Smooth muscle cell (in vitro differentiated cells): ENCODE measurements around the gene NFATC2. TPM values are rescaled to one million over a fixed set of nuclear protein-coding genes. Genes with fewer than 3 reads are reported as not detected.

Experiments
- DNase-seq: peaks from one replicate; lab custom pipeline; 2025; ENCODE audit not compliant: unreplicated experiment; lab: John Stamatoyannopoulos, UW
- H2AFZ ChIP-seq: fragments of 200-600 bp; sonication (generic); 2 replicates; pipeline ENCODE4 v1.6.0; 2016; ENCODE audit warnings: antibody characterized with exemption, low read depth, mild to moderate bottlenecking
- H3F3A ChIP-seq: fragments of 200-600 bp; sonication (generic); 2 replicates; pipeline ENCODE4 v1.6.0; 2017; ENCODE audit warnings: antibody characterized with exemption, low read depth
- H3K27ac ChIP-seq: fragments of 200-600 bp; sonication (generic); 2 replicates; pipeline ENCODE4 v1.5.1; 2016; ENCODE audit warnings: low read depth, mild to moderate bottlenecking
- H3K27me3 ChIP-seq: fragments of 200-600 bp; sonication (generic); 2 replicates; pipeline ENCODE4 v1.6.1; 2016; ENCODE audit warnings: low read depth, mild to moderate bottlenecking
- H3K36me3 ChIP-seq: fragments of 200-600 bp; sonication (generic); 2 replicates; pipeline ENCODE4 v1.5.1; 2016; ENCODE audit warnings: low read depth
- H3K4me1 ChIP-seq: fragments of 200-600 bp; sonication (generic); 2 replicates; pipeline ENCODE4 v1.5.1; 2016; ENCODE audit warnings: low read depth
- H3K4me2 ChIP-seq: fragments of 200-600 bp; sonication (generic); 2 replicates; pipeline ENCODE4 v1.6.0; 2016; ENCODE audit warnings: mild to moderate bottlenecking
- H3K4me3 ChIP-seq: fragments of 200-600 bp; sonication (generic); 2 replicates; pipeline ENCODE4 v1.5.1; 2016; ENCODE audit warnings: mild to moderate bottlenecking
- H3K79me2 ChIP-seq: fragments of 200-600 bp; sonication (generic); 2 replicates; pipeline ENCODE4 v1.6.0; 2016; ENCODE audit warnings: low read depth, mild to moderate bottlenecking
- H3K9ac ChIP-seq: fragments of 200-600 bp; sonication (generic); 2 replicates; pipeline ENCODE4 v1.6.0; 2016; ENCODE audit warnings: low read depth
- H3K9me3 ChIP-seq: fragments of 200-600 bp; sonication (generic); replicated peaks from 2 replicates; pipeline ENCODE4 v1.5.1; 2016; ENCODE audit warnings: low read depth
- H4K20me1 ChIP-seq: fragments of 200-600 bp; sonication (generic); 2 replicates; pipeline ENCODE4 v1.6.0; 2016; ENCODE audit warnings: low read depth
- WGBS: methylation state at CpG from one replicate; pipeline ENCODE4 v1.1.7; 2016; ENCODE audit warnings: low lambda C conversion rate; 5-methylcytosine and 5-hydroxymethylcytosine counted together
- polyA plus RNA-seq: library from polyadenylated mRNA; unstranded; fragments of >200 nt; fragmentation: Nextera tagmentation; extraction: Ambion mirVana; gene quantifications from 2 replicates; pipeline ENCODE4 v1.2.1, GENCODE V29; 2016
- total RNA-seq: library from RNA; depleted of rRNA; stranded (reverse); fragments of >200 nt; gene quantifications from 2 replicates; pipeline ENCODE4 v1.2.3, GENCODE V29; 2014
- TF ChIP-seq, protein P1 (sequence below): fragments of 200-600 bp; sonication (generic); IDR thresholded peaks from 2 replicates; pipeline ENCODE4 v1.5.1; 2017; ENCODE audit warnings: borderline replicate concordance, mild to moderate bottlenecking, antibody characterized with exemption; ENCODE audit not compliant: insufficient read depth, poor library complexity, severe bottlenecking

Gene NFATC2
- total and polyA plus RNA-seq, 2 experiments from 2014 or later = 5.8 to 8.4 TPM

DNA sequence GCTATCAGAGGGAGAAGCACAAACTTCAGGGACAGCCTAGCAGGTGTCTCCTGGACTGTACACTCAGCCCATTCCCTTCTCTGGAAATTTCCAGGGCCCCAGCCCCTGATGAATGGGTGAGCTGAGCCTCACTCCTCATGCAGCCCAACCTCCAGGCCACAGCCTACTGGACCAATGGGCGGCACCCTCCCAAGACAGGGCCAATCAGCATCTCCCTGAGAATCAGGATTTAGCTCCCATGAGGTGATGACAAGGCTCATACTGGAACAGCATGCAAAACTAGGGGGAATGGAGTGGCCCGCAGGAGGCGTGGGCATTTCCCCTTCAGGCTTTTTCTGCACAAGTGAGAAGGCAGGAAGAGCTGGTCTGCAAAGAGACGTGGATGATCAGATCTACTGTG, 29.0 kb downstream of the NFATC2 start:
- Histone ChIP-seq H3F3A (peaks cover 4% of the 10 kb centered on the region), H3K4me1 (no peaks in the 10 kb centered on the region), H3K36me3 (no peaks in the 10 kb centered on the region), H3K4me2 (no peak overlapping the region), H3K9me3 (no peaks in the 10 kb centered on the region), H4K20me1 (no peaks in the 10 kb centered on the region), H3K9ac (no peak overlapping the region), H3K27ac (no peak overlapping the region), H3K27me3 (no peaks in the 10 kb centered on the region), H2AFZ (no peak overlapping the region), H3K79me2 (no peaks in the 10 kb centered on the region), H3K4me3 (no peak overlapping the region)
- no peak for DNase-seq
- 96% methylated on average over 4 of the region's 4 CpGs for WGBS
- TF ChIP-seq, protein P1, sequence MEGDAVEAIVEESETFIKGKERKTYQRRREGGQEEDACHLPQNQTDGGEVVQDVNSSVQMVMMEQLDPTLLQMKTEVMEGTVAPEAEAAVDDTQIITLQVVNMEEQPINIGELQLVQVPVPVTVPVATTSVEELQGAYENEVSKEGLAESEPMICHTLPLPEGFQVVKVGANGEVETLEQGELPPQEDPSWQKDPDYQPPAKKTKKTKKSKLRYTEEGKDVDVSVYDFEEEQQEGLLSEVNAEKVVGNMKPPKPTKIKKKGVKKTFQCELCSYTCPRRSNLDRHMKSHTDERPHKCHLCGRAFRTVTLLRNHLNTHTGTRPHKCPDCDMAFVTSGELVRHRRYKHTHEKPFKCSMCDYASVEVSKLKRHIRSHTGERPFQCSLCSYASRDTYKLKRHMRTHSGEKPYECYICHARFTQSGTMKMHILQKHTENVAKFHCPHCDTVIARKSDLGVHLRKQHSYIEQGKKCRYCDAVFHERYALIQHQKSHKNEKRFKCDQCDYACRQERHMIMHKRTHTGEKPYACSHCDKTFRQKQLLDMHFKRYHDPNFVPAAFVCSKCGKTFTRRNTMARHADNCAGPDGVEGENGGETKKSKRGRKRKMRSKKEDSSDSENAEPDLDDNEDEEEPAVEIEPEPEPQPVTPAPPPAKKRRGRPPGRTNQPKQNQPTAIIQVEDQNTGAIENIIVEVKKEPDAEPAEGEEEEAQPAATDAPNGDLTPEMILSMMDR = no peak

DNA sequence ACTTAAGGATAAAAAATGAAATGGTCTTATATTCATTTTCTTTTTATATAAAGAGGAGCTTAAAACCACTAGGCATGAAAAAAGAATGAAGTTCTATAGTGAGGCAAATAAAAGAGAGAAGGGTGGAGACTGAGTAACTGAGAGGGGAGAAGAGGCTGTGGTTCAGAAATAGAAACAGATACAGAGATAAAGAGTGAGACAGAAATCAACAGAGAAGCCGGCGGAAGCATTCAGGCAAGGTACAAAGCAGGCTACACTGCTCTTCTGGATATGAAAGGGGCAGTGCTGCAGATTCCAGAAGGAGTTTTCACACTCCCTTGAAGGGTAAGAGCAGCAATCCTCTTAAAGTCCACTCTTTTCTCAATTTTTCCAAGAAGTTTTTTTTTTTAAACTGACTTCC, 29.9 kb downstream of the NFATC2 start:
- DNase-seq = no peak
- no peaks in the 10 kb centered on the region for H4K20me1 ChIP-seq

GRCh38 chr20:51511861-51512619, 30.5 kb downstream of the NFATC2 start:
- Histone ChIP-seq H3K36me3 (no peaks in the 10 kb centered on the region), H3K27me3 (no peaks in the 10 kb centered on the region), H4K20me1 (no peaks in the 10 kb centered on the region), H3K9me3 (no peaks in the 10 kb centered on the region), H3K4me2 (no peak overlapping the region), H3K27ac (peak overlapping the region; percentile 4), H3K4me1 (no peaks in the 10 kb centered on the region), H3K9ac (no peak overlapping the region), H3K4me3 (no peak overlapping the region), H3F3A (peaks cover 4% of the 10 kb centered on the region), H2AFZ (no peak overlapping the region), H3K79me2 (no peaks in the 10 kb centered on the region)
- 91% methylated on average over 10 of the region's 10 CpGs for WGBS
- no peak for DNase-seq
- TF ChIP-seq, protein P1 = no peak

More for the DNA sequence above, 29.9 kb downstream of the NFATC2 start:
- Histone ChIP-seq H3K27ac (peak overlapping the region; percentile 4), H3K9me3 (no peaks in the 10 kb centered on the region), H3K79me2 (no peaks in the 10 kb centered on the region), H3K4me1 (no peaks in the 10 kb centered on the region), H2AFZ (no peak overlapping the region), H3K4me3 (no peak overlapping the region), H3K36me3 (no peaks in the 10 kb centered on the region), H3K4me2 (no peak overlapping the region), H3K27me3 (no peaks in the 10 kb centered on the region), H3K9ac (no peak overlapping the region), H3F3A (peaks cover 4% of the 10 kb centered on the region)
- 16% methylated on average over 2 of the region's 2 CpGs for WGBS
- TF ChIP-seq, protein P1 = no peak
